GM12891 (cell line): ENCODE measurements around the gene DMAC1.

Experiments
- POLR2A ChIP-seq: IDR thresholded peaks from 2 replicates; pipeline ENCODE4 v1.6.1; 2011; ENCODE audit warnings: low read depth, low read length, control low read depth
- POLR2AphosphoS5 ChIP-seq: IDR thresholded peaks from 2 replicates; pipeline ENCODE4 v1.6.1; 2011; ENCODE audit warnings: low read depth, low read length, control low read depth
- TAF1 ChIP-seq: IDR thresholded peaks from 2 replicates; pipeline ENCODE4 v1.6.1; 2011; ENCODE audit warnings: low read depth, low read length, control low read depth

GRCh38 chr9:7841831-7842230 lies 42.3 kb upstream of the DMAC1 start:
- TF ChIP-seq POLR2AphosphoS5 = no peak
- no peak for TF ChIP-seq POLR2A
- TF ChIP-seq TAF1 = no peak
